ENCODE measurements around the gene C19orf44. TPM values are rescaled to one million over a fixed set of nuclear protein-coding genes. Genes with fewer than 3 reads are reported as not detected.
"Not testable (repeated sequence)": the region's sequence is repeated elsewhere in the genome, so short reads cannot be mapped to it uniquely, and the experiment has no call there.

Gene C19orf44
- total and polyA plus RNA-seq, 12 donors, result 1.6 to 4.1 (median 3.1) TPM

DNA sequence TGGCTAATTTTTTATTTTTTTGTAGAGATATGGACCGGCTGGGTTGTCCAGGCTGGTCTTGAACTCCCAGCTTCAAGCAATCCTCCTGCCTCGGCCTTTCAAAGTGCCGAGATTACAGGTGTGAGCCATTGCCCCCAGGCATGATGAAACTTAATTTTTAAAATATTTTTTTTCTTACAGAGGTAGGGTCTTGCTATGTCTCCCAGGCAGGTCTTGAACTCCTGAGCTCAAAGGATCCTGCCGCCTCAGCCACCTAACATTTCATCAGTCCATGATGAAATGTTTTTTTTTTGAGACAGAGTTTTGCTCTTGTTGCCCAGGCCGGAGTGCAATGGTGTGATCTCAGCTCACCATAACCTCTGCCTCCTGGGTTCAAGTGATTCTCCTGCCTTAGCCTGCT lies 12.4 kb downstream of the C19orf44 start:
- no peak overlapping the region for H3K4me3 ChIP-seq
- intact Hi-C loops (cut with DNase I), result loop anchor here in 1 of 10 donors (10.0 kb wide), 1 partner anchor 264 kb away; no protein-coding TSS in a partner anchor
- no peaks in the 10 kb centered on the region for H3K27me3 ChIP-seq
- H3K4me1 ChIP-seq, result no peaks in the 10 kb centered on the region
- peaks cover 0 to 90% (median 0%) of the 10 kb centered on the region in 9 donors for H3K36me3 ChIP-seq
- H3K27ac ChIP-seq, result peak overlapping the region in 1 of 10 donors; percentile 41
- TF ChIP-seq, protein P1, sequence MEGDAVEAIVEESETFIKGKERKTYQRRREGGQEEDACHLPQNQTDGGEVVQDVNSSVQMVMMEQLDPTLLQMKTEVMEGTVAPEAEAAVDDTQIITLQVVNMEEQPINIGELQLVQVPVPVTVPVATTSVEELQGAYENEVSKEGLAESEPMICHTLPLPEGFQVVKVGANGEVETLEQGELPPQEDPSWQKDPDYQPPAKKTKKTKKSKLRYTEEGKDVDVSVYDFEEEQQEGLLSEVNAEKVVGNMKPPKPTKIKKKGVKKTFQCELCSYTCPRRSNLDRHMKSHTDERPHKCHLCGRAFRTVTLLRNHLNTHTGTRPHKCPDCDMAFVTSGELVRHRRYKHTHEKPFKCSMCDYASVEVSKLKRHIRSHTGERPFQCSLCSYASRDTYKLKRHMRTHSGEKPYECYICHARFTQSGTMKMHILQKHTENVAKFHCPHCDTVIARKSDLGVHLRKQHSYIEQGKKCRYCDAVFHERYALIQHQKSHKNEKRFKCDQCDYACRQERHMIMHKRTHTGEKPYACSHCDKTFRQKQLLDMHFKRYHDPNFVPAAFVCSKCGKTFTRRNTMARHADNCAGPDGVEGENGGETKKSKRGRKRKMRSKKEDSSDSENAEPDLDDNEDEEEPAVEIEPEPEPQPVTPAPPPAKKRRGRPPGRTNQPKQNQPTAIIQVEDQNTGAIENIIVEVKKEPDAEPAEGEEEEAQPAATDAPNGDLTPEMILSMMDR (IDR thresholded peaks at IDR 0.05), result no peak
- 96 to 99% methylated on average over 5 of the region's 5 CpGs for WGBS, 2 donors
- no peaks in the 10 kb centered on the region for H3K9me3 ChIP-seq
- ATAC-seq, result no peak
- DNase-seq, result no peak

DNA sequence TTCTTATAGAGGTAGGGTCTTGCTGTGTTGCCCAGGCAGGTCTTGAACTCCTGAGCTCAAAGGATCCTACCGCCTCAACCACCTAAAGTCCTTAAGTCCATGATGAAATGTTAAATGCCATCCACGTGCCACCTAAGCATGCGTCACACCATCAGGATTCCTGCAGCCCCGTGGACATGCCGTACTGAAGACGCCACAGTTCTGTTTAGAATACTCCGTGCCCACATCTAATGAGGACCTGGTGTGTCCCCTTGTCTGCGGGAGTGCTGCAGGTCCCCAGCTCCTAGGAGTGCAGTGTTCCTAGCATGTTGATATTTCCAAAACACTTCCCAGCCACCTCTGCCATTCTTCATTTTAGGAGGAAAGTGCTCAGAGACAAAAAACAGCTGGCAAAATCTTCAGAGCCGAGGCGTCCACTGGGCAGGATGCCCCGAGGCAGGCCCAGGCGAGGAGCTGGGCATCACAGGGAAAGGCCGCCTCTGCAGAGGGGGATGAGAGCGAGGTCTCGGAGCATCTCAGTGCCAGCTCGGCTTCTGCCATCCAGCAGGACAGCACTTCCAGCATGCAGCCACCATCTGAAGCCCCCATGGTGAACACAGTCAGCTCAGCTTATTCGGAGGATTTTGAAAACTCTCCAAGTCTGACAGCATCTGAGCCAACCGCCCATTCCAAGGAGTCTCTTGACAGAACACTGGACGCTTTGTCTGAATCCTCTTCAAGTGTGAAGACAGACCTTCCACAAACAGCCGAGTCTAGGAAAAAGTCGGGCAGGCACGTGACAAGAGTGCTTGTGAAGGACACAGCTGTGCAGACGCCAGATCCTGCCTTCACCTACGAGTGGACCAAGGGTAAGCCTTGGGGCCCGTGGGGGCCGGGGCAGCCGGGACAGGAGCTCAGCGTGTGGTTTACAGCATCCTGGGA lies 13.2 kb downstream of the C19orf44 start:
- Histone ChIP-seq H3K9me3 (no peaks in the 10 kb centered on the region), H3K4me3 (no peak overlapping the region), H3K27me3 (no peaks in the 10 kb centered on the region), H3K4me1 (no peaks in the 10 kb centered on the region), H3K27ac (peak overlapping the region in 8 of 10 donors; percentile 2 to 52 (median 38)), H3K36me3 (peaks cover 0 to 89% (median under 1%) of the 10 kb centered on the region in 9 donors)
- intact Hi-C loops (cut with DNase I), result loop anchor here in 1 of 10 donors (10.0 kb wide), 1 partner anchor 265 kb away; no protein-coding TSS in a partner anchor
- 77 to 80% methylated on average over 28 of the region's 28 CpGs for WGBS, 2 donors
- TF ChIP-seq, protein P1 (IDR thresholded peaks at IDR 0.05), result no peak
- DNase-seq (peak in 1 of 2 donors; percentile 32), ATAC-seq (peak; percentile 46 to 79 (median 72))

DNA sequence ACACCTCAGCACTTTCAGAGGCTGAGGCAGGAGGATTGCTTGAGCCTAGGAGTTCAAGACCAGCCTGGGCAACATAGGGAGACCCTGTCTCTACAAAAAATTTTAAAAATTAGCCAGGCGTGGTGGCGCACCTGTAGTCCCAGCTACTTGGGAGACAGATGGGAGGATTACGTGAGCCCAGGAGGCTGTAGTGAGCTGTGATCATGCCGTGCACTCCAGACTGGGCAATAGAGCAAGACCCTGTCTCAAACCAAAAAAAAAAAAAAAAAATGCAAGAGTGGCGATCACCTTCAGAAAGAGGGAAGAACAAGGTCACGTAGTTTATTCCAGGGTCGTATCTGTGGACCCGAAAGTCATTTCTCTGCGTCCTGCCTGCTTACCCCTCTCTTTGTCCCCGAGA lies 16.4 kb downstream of the C19orf44 start:
- H3K4me1 ChIP-seq; H3K4me3 ChIP-seq; H3K27ac ChIP-seq; H3K27me3 ChIP-seq; ATAC-seq; DNase-seq; intact Hi-C loops (cut with DNase I); H3K9me3 ChIP-seq: not testable (repeated sequence)
- WGBS, 2 donors, result 96 to 98% methylated on average over 10 of the region's 10 CpGs
- peaks cover 0 to 98% (median 16%) of the 10 kb centered on the region in 9 donors for H3K36me3 ChIP-seq

DNA sequence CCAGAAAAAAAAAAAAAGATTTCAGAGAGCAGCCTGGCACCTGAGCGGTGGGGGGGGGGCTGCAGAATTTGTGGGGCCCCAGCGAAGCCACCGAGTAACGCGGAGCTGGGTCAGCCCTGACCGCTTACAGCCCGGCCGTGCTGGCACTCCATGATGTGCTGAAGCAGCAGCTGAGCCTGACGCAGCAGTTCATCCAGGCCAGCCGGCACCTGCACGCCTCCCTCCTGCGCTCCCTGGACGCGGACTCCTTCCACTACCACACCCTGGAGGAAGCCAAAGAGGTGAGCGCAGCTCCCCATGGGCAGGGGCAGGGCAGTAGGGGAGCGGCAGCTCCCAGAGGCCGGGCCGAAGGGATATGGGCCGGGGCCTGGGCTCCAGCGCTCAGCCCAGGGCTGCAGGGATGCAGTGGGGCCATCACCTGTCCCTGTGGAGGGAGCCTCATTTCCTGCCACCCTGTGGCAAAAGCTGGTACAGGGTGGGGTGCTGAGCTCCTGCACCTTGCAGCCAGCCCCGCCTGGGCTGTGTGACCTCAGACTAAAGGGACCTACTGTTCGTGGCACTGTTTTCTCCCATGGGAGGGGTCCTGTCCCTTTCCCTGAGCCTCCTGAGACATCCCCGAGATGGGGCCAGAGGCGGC lies 18.3 kb downstream of the C19orf44 start:
- ATAC-seq (peak in 1 of 8 donors; percentile 33), DNase-seq (no peak)
- no peaks in the 10 kb centered on the region for H3K9me3 ChIP-seq
- H3K36me3 ChIP-seq, result peaks cover 0 to 99% (median 33%) of the 10 kb centered on the region in 9 donors
- 93 to 94% methylated on average over 24 of the region's 24 CpGs for WGBS, 2 donors
- intact Hi-C loops (cut with DNase I), result no loop called here
- TF ChIP-seq, protein P1 (IDR thresholded peaks at IDR 0.05), result no peak
- no peak overlapping the region for H3K4me3 ChIP-seq
- H3K27me3 ChIP-seq, result no peaks in the 10 kb centered on the region
- no peak overlapping the region for H3K27ac ChIP-seq
- H3K4me1 ChIP-seq, result no peaks in the 10 kb centered on the region

All from heart right ventricle (tissue), 16 donors.